Stimulated activated CD8-positive, alpha-beta memory T cell treated with anti-CD3 and anti-CD28 coated beads, Interleukin-2, amount 100 ng/mL, for 48 hours (primary cell): ENCODE results near the gene IVNS1ABP.
"Not testable (repeated sequence)": the region's sequence is repeated elsewhere in the genome, so short reads cannot be mapped to it uniquely, and the experiment has no call there.

Experiments
- DNase-seq, 2 donors: peaks; one replicate each; pipeline ENCODE4 v3.0.0-alpha.2; 2020; ENCODE audit warnings: low read depth in 2 of 2

The IVNS1ABP gene

GRCh38 chr1:185257116-185257949 is 59.7 kb downstream of the IVNS1ABP start:
- not testable (repeated sequence) for DNase-seq

GRCh38 chr1:185255595-185255994 is 61.4 kb downstream of the IVNS1ABP start:
- not testable (repeated sequence) for DNase-seq

- not testable (repeated sequence) for DNase-seq
These were observed 64.6 kb downstream of the IVNS1ABP start for GRCh38 chr1:185252404-185252803.

GRCh38 chr1:185251928-185252327 is 65.1 kb downstream of the IVNS1ABP start:
- DNase-seq: not testable (repeated sequence)

- no peak for DNase-seq
These were observed 67.0 kb downstream of the IVNS1ABP start for GRCh38 chr1:185250063-185250462.

GRCh38 chr1:185249563-185249962 is 67.5 kb downstream of the IVNS1ABP start:
- DNase-seq: no peak
